ENCODE results near the gene MYL7.

Gene MYL7

GRCh38 chr7:44100458-44101302 lies 40.5 kb downstream of the MYL7 start:
- DNase-seq (ENCODE audit: low read depth in 2 of 2), result no peak

- DNase-seq (ENCODE audit: low read depth in 2 of 2), result no peak
These were observed 41.5 kb downstream of the MYL7 start for GRCh38 chr7:44099669-44100068.

GRCh38 chr7:44098092-44099068 lies 42.8 kb downstream of the MYL7 start:
- no peak for DNase-seq (ENCODE audit: low read depth in 2 of 2)

- no peak for DNase-seq (ENCODE audit: low read depth in 2 of 2)
These were observed 43.8 kb downstream of the MYL7 start for GRCh38 chr7:44097064-44097932.

- DNase-seq (ENCODE audit: low read depth in 2 of 2), result no peak
These were observed 44.7 kb downstream of the MYL7 start for GRCh38 chr7:44096326-44096881.

GRCh38 chr7:44095781-44096180 lies 45.4 kb downstream of the MYL7 start:
- DNase-seq (ENCODE audit: low read depth in 2 of 2), result no peak

- no peak for DNase-seq (ENCODE audit: low read depth in 2 of 2)
These were observed 46.1 kb downstream of the MYL7 start for GRCh38 chr7:44094883-44095592.

GRCh38 chr7:44094365-44094764 lies 46.8 kb downstream of the MYL7 start:
- no peak for DNase-seq (ENCODE audit: low read depth in 2 of 2)

GRCh38 chr7:44093102-44093641 lies 48.0 kb downstream of the MYL7 start:
- no peak for DNase-seq (ENCODE audit: low read depth in 2 of 2)

Measured in fibroblast of skin of left quadriceps (primary cell).